Thoracic aorta (tissue), 2 donors: ENCODE measurements around the gene COL7A1. TPM values are rescaled to one million over a fixed set of nuclear protein-coding genes. Genes with fewer than 3 reads are reported as not detected.

Experiments used
- ATAC-seq: fragments of 150-250 bp; one replicate; pipeline ENCODE4 v1.8.0; 2017; ENCODE audit warnings: low read depth; ENCODE audit not compliant: insufficient number of reproducible peaks, low FRiP score
- DNase-seq: peaks from one replicate; pipeline ENCODE4 v3.0.0-alpha.2; 2020; ENCODE audit warnings: low spot score
- H3K27ac ChIP-seq, 2 donors: fragments of 200-600 bp; sonication (generic); 1 replicate in 1 of 2; 2 replicates in 1 of 2; pipeline ENCODE4 v1.5.1; 2016; ENCODE audit warnings: mild to moderate bottlenecking in 2 of 2, moderate library complexity in 2 of 2
- H3K27me3 ChIP-seq: fragments of 200-600 bp; sonication (generic); replicated peaks from 2 replicates; pipeline ENCODE4 v1.6.0; 2016; ENCODE audit warnings: mild to moderate bottlenecking; ENCODE audit not compliant: insufficient read depth
- H3K36me3 ChIP-seq: fragments of 200-600 bp; sonication (generic); one replicate; pipeline ENCODE4 v1.5.1; 2016
- H3K4me1 ChIP-seq, 2 donors: fragments of 200-600 bp; sonication (generic); 1 replicate in 1 of 2; 2 replicates in 1 of 2; pipeline versions ENCODE4 v1.5.1 to v1.6.0; 2016; ENCODE audit warnings: low read depth in 2 of 2, mild to moderate bottlenecking in 1 of 2; ENCODE audit not compliant: control insufficient read depth in 1 of 2
- H3K4me3 ChIP-seq: fragments of 200-600 bp; sonication (generic); 2 replicates; pipeline ENCODE4 v1.5.1; 2016; ENCODE audit warnings: mild to moderate bottlenecking
- H3K9me3 ChIP-seq: fragments of 200-600 bp; sonication (generic); 2 replicates; pipeline ENCODE4 v1.5.1; 2016
- total RNA-seq, 2 donors: library from RNA; depleted of rRNA; stranded (reverse); fragments of >200 nt; gene quantifications; one replicate each; pipeline versions ENCODE4 v1.1.0 to v1.2.3, GENCODE V29; 2016
- TF ChIP-seq, protein P1 (sequence below): fragments of 200-600 bp; sonication (generic); IDR thresholded peaks from one replicate; pipeline ENCODE4 v1.5.1; 2019; ENCODE audit warnings: antibody characterized with exemption

The COL7A1 gene
- total RNA-seq, 2 donors from 2014 or later = 16.4 to 26.7 TPM

DNA sequence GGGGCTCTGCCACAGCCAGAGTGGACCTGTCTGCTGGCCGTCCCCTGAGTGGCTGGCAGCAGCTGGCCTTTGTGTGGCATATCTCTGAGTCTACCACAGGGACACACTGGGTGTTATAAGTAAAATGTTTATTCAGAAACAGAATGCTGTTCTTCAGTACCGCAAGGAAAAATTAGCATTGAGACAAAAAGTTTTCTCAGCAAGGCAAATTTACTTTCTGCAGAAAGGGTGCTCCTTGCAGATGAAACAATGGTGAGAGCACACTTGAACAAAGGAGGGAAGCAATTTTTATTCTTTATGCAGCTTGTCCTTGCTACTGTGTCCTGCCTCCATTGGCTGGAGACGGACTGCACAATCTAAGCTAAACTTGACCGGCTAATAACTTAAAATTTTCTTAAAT lies 22.4 kb upstream of the COL7A1 start:
- peaks cover 15 to 30% of the 10 kb centered on the region in 2 donors for H3K4me1 ChIP-seq
- H3K27ac ChIP-seq = peak overlapping the region; percentile 94
- peaks cover 14% of the 10 kb centered on the region for H3K9me3 ChIP-seq
- TF ChIP-seq, protein P1, sequence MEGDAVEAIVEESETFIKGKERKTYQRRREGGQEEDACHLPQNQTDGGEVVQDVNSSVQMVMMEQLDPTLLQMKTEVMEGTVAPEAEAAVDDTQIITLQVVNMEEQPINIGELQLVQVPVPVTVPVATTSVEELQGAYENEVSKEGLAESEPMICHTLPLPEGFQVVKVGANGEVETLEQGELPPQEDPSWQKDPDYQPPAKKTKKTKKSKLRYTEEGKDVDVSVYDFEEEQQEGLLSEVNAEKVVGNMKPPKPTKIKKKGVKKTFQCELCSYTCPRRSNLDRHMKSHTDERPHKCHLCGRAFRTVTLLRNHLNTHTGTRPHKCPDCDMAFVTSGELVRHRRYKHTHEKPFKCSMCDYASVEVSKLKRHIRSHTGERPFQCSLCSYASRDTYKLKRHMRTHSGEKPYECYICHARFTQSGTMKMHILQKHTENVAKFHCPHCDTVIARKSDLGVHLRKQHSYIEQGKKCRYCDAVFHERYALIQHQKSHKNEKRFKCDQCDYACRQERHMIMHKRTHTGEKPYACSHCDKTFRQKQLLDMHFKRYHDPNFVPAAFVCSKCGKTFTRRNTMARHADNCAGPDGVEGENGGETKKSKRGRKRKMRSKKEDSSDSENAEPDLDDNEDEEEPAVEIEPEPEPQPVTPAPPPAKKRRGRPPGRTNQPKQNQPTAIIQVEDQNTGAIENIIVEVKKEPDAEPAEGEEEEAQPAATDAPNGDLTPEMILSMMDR = no peak
- no peaks in the 10 kb centered on the region for H3K36me3 ChIP-seq
- no peak overlapping the region for H3K4me3 ChIP-seq
- DNase-seq = no peak
- H3K27me3 ChIP-seq = no peaks in the 10 kb centered on the region
- no peak for ATAC-seq

DNA sequence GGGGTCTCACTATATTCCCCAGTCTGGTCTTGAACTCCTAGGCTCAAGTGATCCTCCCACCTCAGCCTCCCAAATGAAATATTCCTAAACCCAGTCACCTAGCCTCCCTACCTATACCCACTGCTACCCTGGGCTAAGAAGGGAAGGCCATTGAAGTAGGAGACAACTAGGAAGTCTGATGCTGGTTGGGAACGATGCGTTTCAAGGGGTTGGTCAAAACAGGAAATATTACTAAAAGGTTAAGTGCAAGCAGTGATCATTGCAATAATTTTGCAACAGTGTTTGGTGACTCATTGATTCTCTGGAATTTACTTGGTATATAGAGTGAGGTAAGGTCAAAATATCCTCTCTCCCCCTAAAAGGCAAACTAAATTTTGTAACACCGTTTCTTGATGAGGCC lies 18.9 kb upstream of the COL7A1 start:
- DNase-seq = no peak

DNA sequence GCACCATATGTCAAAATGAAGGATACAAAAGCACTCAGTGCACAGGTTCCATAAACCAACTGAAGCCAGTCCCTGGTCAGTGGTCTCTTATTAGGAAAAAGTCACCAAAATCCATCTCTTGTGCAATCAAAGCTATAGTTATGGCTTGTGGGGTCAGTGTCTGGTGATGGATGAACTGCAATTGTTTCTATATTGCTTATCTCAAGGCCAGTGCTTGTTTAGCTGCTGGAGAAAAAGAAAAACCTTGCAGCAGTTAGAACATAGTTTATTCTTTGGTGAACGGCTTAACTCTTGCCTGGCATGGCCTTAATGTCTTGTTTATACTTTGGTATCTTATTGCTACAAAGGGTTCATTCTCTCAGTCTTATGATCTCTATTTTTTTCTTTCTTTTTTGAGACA lies 17.2 kb upstream of the COL7A1 start:
- ATAC-seq (no peak), DNase-seq (no peak)
- no peaks in the 10 kb centered on the region for H3K27me3 ChIP-seq
- peaks cover 7% of the 10 kb centered on the region for H3K9me3 ChIP-seq
- peaks cover 10 to 21% of the 10 kb centered on the region in 2 donors for H3K4me1 ChIP-seq
- TF ChIP-seq, protein P1 = no peak
- no peak overlapping the region for H3K27ac ChIP-seq
- H3K36me3 ChIP-seq = no peaks in the 10 kb centered on the region
- H3K4me3 ChIP-seq = no peak overlapping the region

More for the DNA sequence above, 18.9 kb upstream of the COL7A1 start:
- Histone ChIP-seq H3K4me3 (no peak overlapping the region), H3K9me3 (peaks cover 14% of the 10 kb centered on the region), H3K27ac (no peak overlapping the region), H3K36me3 (no peaks in the 10 kb centered on the region), H3K4me1 (peaks cover 9 to 13% of the 10 kb centered on the region in 2 donors), H3K27me3 (no peaks in the 10 kb centered on the region)
- TF ChIP-seq, protein P1 = no peak
- ATAC-seq = no peak

DNA sequence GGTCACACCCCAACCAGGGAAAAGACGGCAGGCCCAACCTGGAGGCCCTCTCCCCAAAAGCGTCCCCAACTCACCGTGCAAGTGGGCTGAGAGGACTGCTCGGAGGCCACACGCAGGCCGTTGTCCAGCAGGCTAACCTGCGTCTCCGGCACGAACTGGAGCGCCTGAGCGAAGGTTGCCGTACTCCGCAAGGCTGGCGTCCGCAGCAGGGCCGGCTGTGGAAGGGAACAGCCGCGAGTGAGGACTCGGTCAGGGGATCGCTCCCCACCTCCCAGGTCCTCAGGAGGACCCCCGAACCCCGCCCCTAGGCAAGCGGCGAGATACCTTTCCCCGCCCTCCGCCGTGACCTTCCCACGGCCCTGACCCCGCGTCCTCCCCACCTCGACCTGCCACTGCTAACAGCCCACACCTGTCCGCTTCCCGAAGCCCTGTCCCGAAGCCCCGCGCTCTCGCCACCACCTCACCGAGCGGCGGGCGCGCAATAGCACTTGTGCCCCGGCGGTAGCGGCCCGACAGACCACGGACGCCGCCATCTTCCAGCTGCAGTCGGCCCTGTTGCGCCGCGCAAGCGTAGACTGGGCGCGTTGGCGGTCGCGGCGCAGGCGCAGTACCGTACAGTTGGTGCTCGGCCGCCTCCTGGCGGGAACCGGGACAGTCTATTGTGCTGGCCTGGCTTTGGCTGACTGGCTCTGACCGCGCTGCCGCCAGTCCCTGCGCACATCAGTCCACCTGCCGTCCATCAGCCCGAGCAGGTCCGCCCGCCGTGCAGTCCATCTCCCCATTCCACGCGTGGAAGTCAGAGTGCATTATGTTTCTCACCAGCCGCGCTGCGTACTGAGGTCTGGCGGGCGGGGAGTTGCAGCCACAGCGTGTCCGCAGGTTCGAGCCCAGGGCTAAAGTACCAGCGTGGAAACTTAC lies 14.2 kb upstream of the COL7A1 start, which contains the start of gene UQCRC1:
Gene UQCRC1 (minus strand): TSS at position 559 of the 918 bp plus-strand sequence. CDS start 26 bp downstream, at position 533.
- H3K27ac ChIP-seq = peak within 1 kb of the TSS; percentile 72 to 84
- H3K9me3 ChIP-seq = no peaks in the 10 kb centered on the region
- peaks cover 15% of the 10 kb centered on the region for H3K36me3 ChIP-seq
- H3K27me3 ChIP-seq = no peaks in the 10 kb centered on the region
- peak; percentile 44 for DNase-seq
- peak within 1 kb of the TSS; percentile 85 for H3K4me3 ChIP-seq
- TF ChIP-seq, protein P1 = peak; percentile 87
- peak; percentile 88 for ATAC-seq
- H3K4me1 ChIP-seq = peaks cover 10 to 21% of the 10 kb centered on the region in 2 donors

DNA sequence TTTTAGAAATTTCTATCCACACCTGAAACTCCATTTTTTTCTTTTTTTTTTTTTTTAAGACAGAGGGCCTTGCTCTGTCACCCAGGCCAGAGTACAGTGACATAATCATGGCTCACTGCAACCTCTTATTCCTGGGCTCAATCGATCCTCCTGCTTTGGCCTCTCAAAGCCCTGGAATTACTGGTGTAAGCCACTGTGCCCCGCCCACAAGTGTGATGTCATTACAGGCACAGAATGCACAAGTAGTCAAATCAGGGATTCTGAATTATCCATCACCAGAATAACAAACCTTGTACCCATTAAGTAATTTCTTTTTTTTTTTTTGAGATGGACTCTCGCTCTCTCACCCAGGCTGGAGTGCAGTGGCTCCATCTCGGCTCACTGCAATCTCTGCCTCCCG lies 12.4 kb upstream of the COL7A1 start:
- TF ChIP-seq, protein P1 = no peak
- Histone ChIP-seq H3K27ac (no peak overlapping the region), H3K4me1 (peaks cover 10 to 21% of the 10 kb centered on the region in 2 donors), H3K9me3 (no peaks in the 10 kb centered on the region), H3K36me3 (peaks cover 32% of the 10 kb centered on the region), H3K27me3 (no peaks in the 10 kb centered on the region), H3K4me3 (no peak overlapping the region)
- DNase-seq (no peak), ATAC-seq (no peak)
